HCT116 (cell line): ENCODE results near the gene PRPF8. TPM values are rescaled to one million over a fixed set of nuclear protein-coding genes. Genes with fewer than 3 reads are reported as not detected.

Source experiments
- ATAC-seq: fragments of 200-7000 bp; cut with Tn5 transposase; 2 replicates; pipeline ENCODE4 v1.9.1; 2020; ENCODE audit warnings: mild to moderate bottlenecking, moderate library complexity
- BruUV-seq: library from RNA; stranded (reverse); fragments of 400-500 nt; replicated peaks from 2 replicates; lab custom pipeline; 2021; lab: Mats Ljungman, UMichigan
- CTCF ChIA-PET: fragments of 300-600 bp; sonication (Branson Sonifier 250); formaldehyde crosslinking; loops from one replicate; lab custom pipeline; 2021; ENCODE audit warnings: antibody characterized with exemption; lab: Charles Lee
- POLR2A ChIA-PET: fragments of 300-600, 350-600 bp; sonication (Branson Sonifier 250); formaldehyde crosslinking; loops from one replicate; lab custom pipeline; 2021; ENCODE audit warnings: antibody characterized with exemption; lab: Charles Lee
- RAD21 ChIA-PET, 2 experiments: fragments of 300-600 bp; sonication (Branson Sonifier 250); formaldehyde crosslinking; loops; one replicate each; lab custom pipeline; 2023; ENCODE audit warnings: low total read pairs in 2 of 2; ENCODE audit not compliant: uncharacterized antibody in 2 of 2, unreplicated experiment in 2 of 2, low non-redundant PET in 1 of 2; lab: Charles Lee
- DNase-seq: peaks from one replicate; pipeline ENCODE4 v3.0.0-alpha.2; 2010; ENCODE audit warnings: low read depth, low spot score
- H2AFZ ChIP-seq: fragments of 200-600 bp; shearing (Covaris generic), sonication (generic); 2 replicates; pipeline ENCODE4 v1.6.1; 2017; ENCODE audit warnings: low read depth, mixed run types, mixed read lengths, antibody characterized with exemption, low read length; ENCODE audit not compliant: poor library complexity, severe bottlenecking
- H3K27ac ChIP-seq: 2 replicates; pipeline ENCODE4 v1.5.1; 2012; ENCODE audit warnings: low read depth, low read length
- H3K27me3 ChIP-seq: fragments of 200-600 bp; sonication (generic); 2 replicates; pipeline ENCODE4 v1.6.1; 2016; ENCODE audit warnings: mixed run types, low read length, mixed read lengths; ENCODE audit not compliant: insufficient read depth
- H3K36me3 ChIP-seq, 2 experiments: fragments of 200-500 bp in 1 of 2; fragments of 200-600 bp in 1 of 2; sonication (Bioruptor generic) in 1 of 2; sonication (generic) in 1 of 2; 2 replicates each; pipeline versions ENCODE4 v1.5.1 to v1.6.1; 2014 to 2016; ENCODE audit warnings: low read length in 2 of 2, inconsistent platforms in 1 of 2, mixed read lengths in 1 of 2, mixed run types in 1 of 2; ENCODE audit not compliant: insufficient read depth in 2 of 2, control insufficient read depth in 1 of 2
- H3K4me1 ChIP-seq, 2 experiments: fragments of 200-600 bp in 1 of 2; sonication (generic) in 1 of 2; 2 replicates each; pipeline versions ENCODE4 v1.5.1 to v1.6.1; 2012 to 2017; ENCODE audit warnings: low read length in 2 of 2, inconsistent platforms in 1 of 2, mild to moderate bottlenecking in 1 of 2, mixed read lengths in 1 of 2, mixed run types in 1 of 2, moderate library complexity in 1 of 2; ENCODE audit not compliant: insufficient read depth in 2 of 2, control insufficient read depth in 1 of 2
- H3K4me2 ChIP-seq: fragments of 200-600 bp; sonication (generic); 2 replicates; pipeline ENCODE4 v1.6.1; 2017; ENCODE audit warnings: mixed run types, low read length, mixed read lengths
- H3K4me3 ChIP-seq, 2 experiments: fragments of 200-600 bp in 1 of 2; sonication (generic) in 1 of 2; replicated peaks in 1 of 2; 2 replicates each; pipeline ENCODE4 v1.5.1; 2011 to 2016; ENCODE audit warnings: low read length in 2 of 2, control low read depth in 1 of 2, low read depth in 1 of 2, mild to moderate bottlenecking in 1 of 2, mixed read lengths in 1 of 2, mixed run types in 1 of 2
- H3K79me2 ChIP-seq: fragments of 200-600 bp; sonication (generic); 2 replicates; pipeline ENCODE4 v1.6.1; 2017; ENCODE audit warnings: mild to moderate bottlenecking, mixed run types, low read length, moderate library complexity, mixed read lengths; ENCODE audit not compliant: insufficient read depth
- H3K9ac ChIP-seq: fragments of 200-600 bp; sonication (generic); 2 replicates; pipeline ENCODE4 v1.6.1; 2016; ENCODE audit warnings: low read length, mixed read lengths
- H3K9me2 ChIP-seq: fragments of 200-600 bp; sonication (generic), shearing (Covaris generic); 2 replicates; pipeline ENCODE4 v1.6.1; 2017; ENCODE audit warnings: mixed run types, mild to moderate bottlenecking, moderate library complexity; ENCODE audit not compliant: insufficient read depth
- H3K9me3 ChIP-seq, 2 experiments: fragments of 200-500 bp in 1 of 2; fragments of 200-600 bp in 1 of 2; sonication (Bioruptor generic) in 1 of 2; sonication (generic) in 1 of 2; 2 replicates each; pipeline ENCODE4 v1.6.1; 2014 to 2017; ENCODE audit warnings: low read length in 2 of 2, mixed read lengths in 2 of 2, inconsistent platforms in 1 of 2, low read depth in 1 of 2, mild to moderate bottlenecking in 1 of 2, mixed run types in 1 of 2, moderate library complexity in 1 of 2; ENCODE audit not compliant: control insufficient read depth in 1 of 2, insufficient read depth in 1 of 2
- H4K20me1 ChIP-seq: fragments of 200-600 bp; sonication (generic), shearing (Covaris generic); 2 replicates; pipeline ENCODE4 v1.6.1; 2017; ENCODE audit warnings: mixed run types, mild to moderate bottlenecking, moderate library complexity; ENCODE audit not compliant: insufficient read depth
- CTCF ChIP-seq, 3 experiments: fragments of 200-600 bp in 1 of 3; sonication (generic) in 1 of 3; IDR thresholded peaks in 2 of 3; conservative IDR thresholded peaks in 1 of 3; 2 replicates each; pipeline ENCODE4 v1.5.1; 2012 to 2017; ENCODE audit warnings: low read depth in 2 of 3, low read length in 2 of 3, antibody characterized with exemption in 1 of 3, borderline replicate concordance in 1 of 3, control low read depth in 1 of 3, mild to moderate bottlenecking in 1 of 3, mixed read lengths in 1 of 3, mixed run types in 1 of 3, moderate library complexity in 1 of 3; ENCODE audit not compliant: insufficient read depth in 1 of 3
- EGR1 ChIP-seq: IDR thresholded peaks from 2 replicates; pipeline ENCODE4 v1.6.1; 2012; ENCODE audit warnings: low read depth
- ELF1 ChIP-seq: IDR thresholded peaks from 2 replicates; pipeline ENCODE4 v1.6.1; 2012; ENCODE audit warnings: low read depth, borderline replicate concordance
- MAX ChIP-seq: IDR thresholded peaks from 2 replicates; pipeline ENCODE4 v1.6.1; 2012
- intact Hi-C: fragments of 100-400 bp; cut with micrococcal nuclease; formaldehyde crosslinking; loops from 2 replicates; pipeline ENCODE4 v1.10.0; 2022
- total RNA-seq: library from RNA; stranded (reverse); gene quantifications from one replicate; pipeline ENCODE4 v1.2.1, GENCODE V29; 2021; ENCODE audit not compliant: unreplicated experiment

Gene PRPF8
- total RNA-seq, 1 experiment from 2014 or later: 386 TPM

- TF ChIP-seq EGR1 (no peak), MAX (peak; percentile 71; the same call in 1 of the 2 replicates)
Measured at GRCh38 chr17:1643293-1643998, 41.2 kb downstream of the PRPF8 start (continued).

GRCh38 chr17:1641065-1641403 is 43.6 kb downstream of the PRPF8 start:
- POLR2A ChIA-PET: no interaction called here
- no peaks in the 10 kb centered on the region for H3K36me3 ChIP-seq
- H2AFZ ChIP-seq: no peak overlapping the region
- H3K9me3 ChIP-seq: no peaks in the 10 kb centered on the region
- no peaks in the 10 kb centered on the region for H4K20me1 ChIP-seq
- no peak overlapping the region for H3K4me2 ChIP-seq
- H3K9me2 ChIP-seq: no peaks in the 10 kb centered on the region
- H3K79me2 ChIP-seq: no peaks in the 10 kb centered on the region
- no peak overlapping the region for H3K9ac ChIP-seq
- RAD21 ChIA-PET: no interaction called here
- CTCF ChIA-PET: interaction anchor here (1.7 kb wide), 1 partner anchor 11 kb away, joined by 6 read pairs; no protein-coding TSS in a partner anchor
- no TSS peak for BruUV-seq
- TF ChIP-seq CTCF (IDR thresholded peaks at IDR 0.05 in 2 of 3, conservative IDR thresholded peaks at IDR 0.05 in 1 of 3; ENCODE audit: borderline replicate concordance in 1 of 3, insufficient read depth in 1 of 3, low read depth in 2 of 3, low read length in 2 of 3) (0 out of 6 replicates have a peak, but pooled peaks of 1 of the 3 experiments have one; percentile 10), ELF1 (no peak)
- H3K4me3 ChIP-seq: no peak overlapping the region
- H3K4me1 ChIP-seq: peaks cover 14 to 27% of the 10 kb centered on the region in 2 experiments
- intact Hi-C loops: no loop called here
- DNase-seq: no peak
- no peak overlapping the region for H3K27ac ChIP-seq
- H3K27me3 ChIP-seq: no peaks in the 10 kb centered on the region
- ATAC-seq: no peak
